RCC 7860 (cell line): ENCODE data around the gene PTGIS.
"Not testable (repeated sequence)": the region's sequence is repeated elsewhere in the genome, so short reads cannot be mapped to it uniquely, and the experiment has no call there.

Experiments
- DNase-seq: peaks from one replicate; pipeline ENCODE4 v3.0.0-alpha.2; 2015; ENCODE audit warnings: low spot score
- FAIRE-seq: peaks from 2 replicates; lab custom pipeline; 2012; peaks lifted over from hg19 to GRCh38; lab: Jason Lieb, UNC

The PTGIS gene

GRCh38 chr20:49580813-49581174 is 12.9 kb upstream of the PTGIS start:
- DNase-seq (peak; percentile 20), FAIRE-seq (no peak)

DNA sequence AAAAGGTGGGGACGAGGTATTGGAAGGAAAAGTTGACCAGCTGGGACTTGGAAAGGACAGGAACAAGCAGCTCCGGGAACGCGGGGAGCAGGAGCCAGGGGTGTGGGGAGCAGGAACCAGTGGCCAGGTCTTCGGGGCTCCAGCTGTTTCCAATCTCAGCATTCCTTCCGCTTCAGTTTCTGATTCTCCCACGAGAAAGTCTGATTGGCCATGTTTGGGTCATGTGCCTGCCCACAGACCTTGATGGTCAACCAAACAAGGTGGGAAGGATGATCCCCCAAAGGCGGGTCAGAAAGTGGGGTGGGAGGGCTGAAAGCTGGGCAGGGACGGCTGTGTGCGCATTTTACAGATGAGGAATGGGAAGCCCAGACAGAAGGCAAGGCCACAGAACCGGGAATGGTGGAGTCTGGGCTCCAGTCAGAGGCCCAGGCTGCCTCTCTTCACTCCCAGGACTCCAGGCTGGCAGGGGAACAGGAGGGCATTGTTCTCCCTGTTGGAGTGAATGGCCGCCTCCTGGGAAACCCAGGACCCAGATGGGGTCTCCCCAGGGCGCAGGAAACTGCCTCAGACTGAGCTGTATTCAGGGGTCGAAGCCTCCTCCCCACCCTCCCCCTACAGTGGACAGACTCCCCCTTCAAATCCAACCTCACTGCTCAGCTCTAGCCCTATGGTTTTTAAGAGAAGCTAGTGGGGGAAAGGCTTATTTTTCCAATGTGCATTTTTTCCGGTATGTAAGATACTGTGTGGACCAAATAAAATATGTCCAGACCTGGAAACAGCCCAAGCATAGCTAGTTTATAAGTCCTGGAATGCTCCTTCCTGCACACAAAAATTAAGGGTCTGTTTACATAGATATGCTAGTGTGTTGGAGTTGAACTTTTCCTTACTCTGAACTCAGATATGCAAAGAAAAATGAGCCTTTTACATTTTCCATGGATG is 12.2 kb upstream of the PTGIS start:
- DNase-seq (no peak), FAIRE-seq (no peak)

- FAIRE-seq, result no peak
Observed at GRCh38 chr20:49579195-49579594, 11.3 kb upstream of the PTGIS start.

GRCh38 chr20:49578436-49578835 is 10.5 kb upstream of the PTGIS start:
- FAIRE-seq (no peak), DNase-seq (no peak)

More at GRCh38 chr20:49579195-49579594, 11.3 kb upstream of the PTGIS start:
- no peak for DNase-seq

- FAIRE-seq (no peak), DNase-seq (no peak)
Observed at GRCh38 chr20:49575551-49576060, 7.7 kb upstream of the PTGIS start.

GRCh38 chr20:49573900-49574416 is 6.0 kb upstream of the PTGIS start:
- DNase-seq, result peak; percentile 100
- peak; percentile 97 for FAIRE-seq

- FAIRE-seq (no peak), DNase-seq (no peak)
Observed at GRCh38 chr20:49572857-49573256, 4.9 kb upstream of the PTGIS start.

DNA sequence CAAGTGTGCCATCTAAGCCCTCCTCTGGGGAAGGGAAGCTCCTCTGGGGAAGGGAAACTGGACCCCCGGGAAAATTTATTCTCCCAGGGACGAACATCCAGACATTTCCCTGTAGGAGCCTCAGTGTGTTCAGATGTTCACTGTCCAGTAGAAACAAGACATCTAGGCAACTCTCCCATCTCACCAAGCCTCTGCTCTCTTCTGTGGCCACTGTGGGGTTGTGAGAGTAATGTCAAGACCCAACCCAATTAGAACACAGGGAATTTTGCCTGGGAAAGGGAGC is 3.6 kb upstream of the PTGIS start:
- FAIRE-seq, result no peak
- no peak for DNase-seq

DNA sequence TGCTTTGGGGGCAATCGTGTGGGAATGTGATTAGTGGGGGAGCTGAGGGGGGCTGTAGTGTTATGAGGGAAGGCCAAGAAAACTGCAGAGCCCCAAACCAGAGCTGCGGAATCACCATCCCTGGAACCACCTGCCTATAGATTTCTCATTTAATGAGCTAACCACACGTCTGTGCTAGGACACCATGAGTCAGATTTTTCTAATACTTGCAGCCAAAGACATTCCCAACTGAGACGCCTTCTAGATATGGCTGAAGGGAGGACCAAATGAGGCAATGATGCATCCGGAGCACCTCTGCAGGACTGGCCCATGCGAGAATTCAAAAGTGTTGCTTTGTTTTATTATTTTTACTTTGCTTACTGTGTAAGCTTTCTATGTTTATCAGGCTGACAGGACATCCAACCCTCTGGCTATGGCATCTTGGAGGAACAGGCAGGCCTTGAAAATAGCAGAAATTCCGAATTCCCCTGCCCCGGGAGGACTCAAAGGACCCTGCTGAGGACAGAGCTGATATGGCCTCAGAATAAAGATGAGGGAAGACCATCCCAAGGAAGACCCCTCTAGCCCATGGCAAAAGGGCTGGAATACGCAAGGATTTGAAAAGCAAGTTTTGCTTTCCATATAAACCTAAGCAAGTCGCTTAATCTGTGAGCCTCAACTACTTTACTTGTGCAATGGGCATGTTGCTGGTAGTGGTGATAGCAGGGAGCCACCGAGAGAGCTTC is 3.1 kb upstream of the PTGIS start:
- DNase-seq (peak; percentile 85), FAIRE-seq (peak; percentile 89)

- no peak for FAIRE-seq
- DNase-seq, result no peak
Observed at GRCh38 chr20:49570161-49570827, 2.4 kb upstream of the PTGIS start.

- no peak for DNase-seq
- FAIRE-seq, result no peak
Observed at GRCh38 chr20:49569411-49570115, 1.6 kb upstream of the PTGIS start.

- DNase-seq (no peak), FAIRE-seq (no peak)
Observed at GRCh38 chr20:49568278-49569151, 578 bp upstream of the PTGIS start.

GRCh38 chr20:49566401-49567364 is 1.3 kb downstream of the PTGIS start:
- DNase-seq (no peak), FAIRE-seq (no peak)

DNA sequence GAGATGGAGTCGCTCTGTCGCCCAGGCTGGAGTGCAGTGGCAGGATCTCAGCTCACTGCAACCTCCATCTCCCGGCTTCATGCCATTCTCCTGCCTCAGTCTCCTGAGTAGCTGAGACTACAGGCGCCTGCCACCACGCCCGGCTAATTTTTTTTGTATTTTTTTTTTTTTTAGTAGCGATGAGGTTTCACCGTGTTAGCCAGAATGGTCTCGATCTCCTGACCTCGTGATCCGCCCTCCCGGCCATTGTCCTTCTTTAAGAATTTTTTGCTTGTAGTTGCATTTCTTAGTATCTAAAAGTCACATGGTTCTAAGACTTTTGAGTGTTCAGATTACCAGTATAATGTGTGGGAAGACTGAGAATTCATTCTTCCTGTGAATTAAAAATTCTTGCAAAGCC is 2.9 kb downstream of the PTGIS start:
- DNase-seq, FAIRE-seq: not testable (repeated sequence)

DNA sequence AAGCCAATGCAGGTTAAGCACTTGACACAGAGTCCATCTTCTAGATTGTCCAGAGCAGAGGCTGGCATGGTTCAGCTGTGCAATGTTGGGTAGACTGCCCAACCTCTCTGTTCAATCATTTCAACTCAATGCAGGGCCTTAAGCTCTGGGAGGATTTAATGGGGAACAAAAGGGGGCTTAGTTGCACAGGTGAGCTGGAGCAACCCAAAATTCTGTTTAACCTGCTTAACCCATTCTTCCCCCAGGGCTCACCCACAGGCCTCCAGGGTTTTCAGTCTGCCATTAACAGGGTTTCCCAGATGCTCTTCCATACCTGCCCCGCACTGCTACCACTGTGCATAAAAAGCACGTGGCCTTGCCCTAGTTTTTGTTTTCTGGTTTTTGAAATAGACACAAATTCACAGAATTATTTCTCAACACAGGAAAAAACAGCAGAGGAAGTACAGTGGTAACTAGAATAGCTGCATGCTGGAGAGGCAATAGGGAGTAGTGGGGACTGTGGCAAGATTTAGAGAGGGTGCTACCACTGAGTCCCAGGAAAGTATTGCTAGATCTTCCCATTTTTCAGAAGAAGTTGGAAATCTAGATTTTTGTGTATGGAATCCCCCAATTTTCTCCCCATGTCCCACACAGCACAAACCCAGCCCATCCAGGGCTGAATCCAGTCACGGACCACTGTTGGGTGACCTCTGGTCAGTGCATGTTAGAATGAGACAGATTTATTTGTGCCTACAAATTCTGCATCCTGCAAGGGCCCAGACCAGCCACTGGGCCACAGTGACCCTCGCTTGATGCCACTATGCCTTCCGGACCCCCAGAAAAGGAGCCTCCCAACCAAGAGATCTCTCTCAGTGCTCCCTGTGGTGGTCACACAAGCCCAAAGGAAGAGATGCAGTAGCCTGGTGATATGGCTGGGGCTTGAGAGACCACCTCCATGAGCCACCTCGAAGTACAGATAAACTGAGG is 4.6 kb downstream of the PTGIS start:
- no peak for DNase-seq
- FAIRE-seq, result no peak

DNA sequence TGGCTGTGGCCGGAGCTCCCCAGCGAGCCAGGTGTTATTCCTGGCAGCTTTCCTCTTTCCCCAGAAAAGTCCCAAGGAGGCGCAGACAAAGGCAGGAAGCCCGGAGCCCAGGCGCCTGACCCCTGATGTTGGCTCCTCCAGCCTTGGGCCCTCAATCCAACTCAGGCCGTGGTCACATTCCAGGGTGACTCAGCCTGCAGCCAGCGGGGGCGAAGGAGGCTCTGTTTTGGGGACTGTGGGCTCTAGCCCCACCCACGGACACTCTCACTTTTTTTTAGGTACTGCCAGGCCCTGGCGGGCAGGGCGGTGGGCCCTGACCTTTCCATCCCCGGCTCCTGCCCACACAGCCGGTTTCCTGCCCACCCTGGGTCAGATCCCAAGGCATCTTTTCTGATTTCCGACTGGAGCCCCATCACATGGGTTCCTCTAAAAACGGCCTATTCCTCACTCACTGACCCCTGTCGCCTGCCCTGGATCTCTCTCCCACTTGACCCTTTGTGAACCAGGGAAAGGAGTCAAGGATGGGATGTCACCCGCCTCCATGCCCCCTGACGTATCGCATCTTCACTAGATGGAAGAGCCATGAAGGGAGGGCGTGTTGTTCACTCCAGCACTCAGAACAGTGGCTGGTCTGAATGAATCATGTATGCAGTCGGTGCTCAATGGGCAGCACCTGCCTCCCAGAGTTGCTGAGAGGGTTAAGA is 5.5 kb downstream of the PTGIS start:
- peak; percentile 82 for DNase-seq
- FAIRE-seq, result peak; percentile 81

DNA sequence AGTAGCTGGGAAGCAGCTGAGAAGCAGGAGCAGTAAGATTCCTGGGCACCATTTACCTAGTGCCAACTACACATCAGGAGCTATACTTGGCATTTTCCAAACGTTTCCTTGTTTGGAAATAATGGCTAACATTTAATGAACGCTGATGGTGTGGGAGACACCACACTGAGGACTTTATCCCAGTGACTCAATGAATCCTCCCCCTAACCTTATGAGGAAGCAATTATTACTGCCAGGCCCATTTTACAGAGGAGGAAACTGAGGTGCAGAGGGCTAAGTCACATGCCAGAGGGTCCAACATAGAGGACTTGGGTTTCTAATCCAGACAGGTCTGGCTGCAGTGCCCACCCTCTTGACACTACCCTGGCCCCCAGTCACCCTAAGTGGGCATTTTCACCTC is 6.1 kb downstream of the PTGIS start:
- no peak for FAIRE-seq

More for the DNA sequence above, 6.1 kb downstream of the PTGIS start:
- peak; percentile 57 for DNase-seq
